Measurements from ENCODE around the gene EIF4G2. TPM values are rescaled to one million over a fixed set of nuclear protein-coding genes. Genes with fewer than 3 reads are reported as not detected.

EIF4G2 gene
- total and polyA plus RNA-seq, 11 donors, result 142 to 1,111 (median 796) TPM

DNA sequence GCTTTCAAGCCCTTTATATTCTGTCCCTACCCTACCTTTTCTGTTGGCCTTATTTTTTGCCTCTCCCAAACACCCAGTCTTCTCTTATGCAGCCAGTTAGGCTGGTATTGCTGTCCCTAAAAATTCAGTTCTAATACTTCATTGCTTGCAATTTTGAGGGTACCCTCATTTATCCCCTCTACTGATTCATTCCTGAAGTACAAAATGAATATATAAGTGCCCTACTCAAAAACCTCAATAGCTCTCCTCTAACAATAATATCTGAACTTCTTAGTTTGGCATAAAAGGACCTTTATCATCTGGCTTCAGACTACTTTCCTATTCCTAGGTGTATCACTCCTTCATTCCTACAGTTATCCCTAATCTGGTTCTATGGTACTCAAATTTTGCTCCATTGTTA, 5.2 kb upstream of the EIF4G2 start:
- Histone ChIP-seq H3K9me3 (no peaks in the 10 kb centered on the region), H3K4me1 (peaks cover 0 to 9% (median 6%) of the 10 kb centered on the region in 12 donors), H3K27ac (no peak overlapping the region), H3K27me3 (no peaks in the 10 kb centered on the region), H3K36me3 (no peaks in the 10 kb centered on the region), H3K4me3 (no peak overlapping the region)
- intact Hi-C loops (cut with DNase I), result loop anchor here in 2 of 10 donors (5.0 kb wide), 2 partner anchors 38 to 627 kb away; no protein-coding TSS in a partner anchor
- ATAC-seq (no peak), DNase-seq (no peak)
- no peak for TF ChIP-seq POLR2A (IDR thresholded peaks at IDR 0.05)
- TF ChIP-seq, protein P1, sequence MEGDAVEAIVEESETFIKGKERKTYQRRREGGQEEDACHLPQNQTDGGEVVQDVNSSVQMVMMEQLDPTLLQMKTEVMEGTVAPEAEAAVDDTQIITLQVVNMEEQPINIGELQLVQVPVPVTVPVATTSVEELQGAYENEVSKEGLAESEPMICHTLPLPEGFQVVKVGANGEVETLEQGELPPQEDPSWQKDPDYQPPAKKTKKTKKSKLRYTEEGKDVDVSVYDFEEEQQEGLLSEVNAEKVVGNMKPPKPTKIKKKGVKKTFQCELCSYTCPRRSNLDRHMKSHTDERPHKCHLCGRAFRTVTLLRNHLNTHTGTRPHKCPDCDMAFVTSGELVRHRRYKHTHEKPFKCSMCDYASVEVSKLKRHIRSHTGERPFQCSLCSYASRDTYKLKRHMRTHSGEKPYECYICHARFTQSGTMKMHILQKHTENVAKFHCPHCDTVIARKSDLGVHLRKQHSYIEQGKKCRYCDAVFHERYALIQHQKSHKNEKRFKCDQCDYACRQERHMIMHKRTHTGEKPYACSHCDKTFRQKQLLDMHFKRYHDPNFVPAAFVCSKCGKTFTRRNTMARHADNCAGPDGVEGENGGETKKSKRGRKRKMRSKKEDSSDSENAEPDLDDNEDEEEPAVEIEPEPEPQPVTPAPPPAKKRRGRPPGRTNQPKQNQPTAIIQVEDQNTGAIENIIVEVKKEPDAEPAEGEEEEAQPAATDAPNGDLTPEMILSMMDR (IDR thresholded peaks at IDR 0.05), result no peak

DNA sequence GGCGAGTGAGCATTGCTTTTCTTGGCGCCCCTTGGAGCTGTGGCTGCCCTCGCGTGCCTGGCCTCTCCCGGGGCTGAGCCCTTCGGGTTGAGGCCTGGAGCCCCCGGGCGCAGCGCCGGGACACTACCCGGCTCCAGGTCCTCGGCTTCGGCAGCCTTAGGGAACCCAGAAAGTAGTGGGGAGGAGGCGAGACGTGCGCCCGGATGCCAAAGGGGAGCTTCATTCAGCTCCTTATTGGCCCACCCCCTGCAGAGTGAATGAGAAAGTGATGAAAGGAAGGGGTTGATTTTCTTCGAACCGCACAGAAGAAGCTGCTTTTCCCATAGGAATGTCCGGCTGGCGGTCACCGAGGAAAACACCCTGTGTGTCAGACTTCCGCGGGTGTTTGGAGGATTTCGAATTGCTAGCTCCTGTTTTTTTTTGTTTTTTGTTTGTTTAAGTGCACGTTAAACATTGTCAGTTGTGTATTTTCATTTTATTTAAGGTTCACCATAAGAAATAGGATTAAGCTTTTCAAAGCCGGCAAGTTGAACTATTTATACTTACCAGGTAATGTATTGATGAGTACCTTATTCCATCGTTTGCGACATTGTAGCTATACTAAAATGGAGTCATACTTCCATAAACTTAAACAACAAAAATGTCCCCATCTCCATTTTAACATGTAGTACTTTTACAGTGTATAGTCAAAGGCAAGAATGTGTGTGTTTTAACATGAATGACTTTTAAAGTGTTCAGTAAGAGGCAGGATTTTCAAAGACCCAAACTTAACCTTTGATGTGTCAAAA, 841 bp upstream of the EIF4G2 start:
- H3K36me3 ChIP-seq, result peaks cover 0 to 30% (median 26%) of the 10 kb centered on the region in 9 donors

DNA sequence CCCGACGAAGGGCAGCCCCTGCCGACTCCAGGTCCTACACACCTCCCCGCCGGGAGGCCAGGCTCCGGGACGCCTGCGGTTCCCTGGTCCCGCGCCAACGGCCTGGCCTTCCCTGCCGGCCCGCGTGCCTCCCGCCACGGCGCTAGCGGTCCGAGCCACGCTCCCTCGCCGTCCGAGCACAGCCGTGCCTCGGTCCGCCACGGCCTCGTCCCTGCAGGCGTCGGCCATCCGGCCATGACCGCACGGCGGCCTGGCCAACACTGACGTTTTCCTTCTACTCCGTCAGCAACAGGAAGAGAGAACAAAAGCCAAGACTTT, 532 bp downstream of the EIF4G2 start:
- Histone ChIP-seq H3K9me3 (no peaks in the 10 kb centered on the region), H3K27me3 (no peaks in the 10 kb centered on the region), H3K4me1 (peaks cover 15 to 52% (median 43%) of the 10 kb centered on the region in 12 donors), H3K4me3 (peak overlapping the region; percentile 61 to 99 (median 93)), H3K36me3 (peaks cover 3 to 43% (median 40%) of the 10 kb centered on the region in 9 donors), H3K27ac (peak overlapping the region; percentile 94 to 100 (median 98))
- WGBS, 4 donors, result 0 to 1% (median 0%) methylated on average over 12 to 36 of the region's 36 CpGs
- intact Hi-C loops (cut with DNase I), result loop anchor here (1.0 to 10.0 kb wide), 12 partner anchors 36 to 1037 kb away; partner anchors contain the start of genes ZBED5 (in 6 of the 10), CTR9 (in 1 of the 10) and USP47 (in 1 of the 10)
- no peak for TF ChIP-seq POLR2A (IDR thresholded peaks at IDR 0.05)
- TF ChIP-seq, protein P1 (IDR thresholded peaks at IDR 0.05), result no peak
- no peak for DNase-seq
- ATAC-seq, result no peak

More for the DNA sequence above, 841 bp upstream of the EIF4G2 start:
- WGBS, 4 donors, result 1 to 3% (median 2%) methylated on average over 20 to 29 of the region's 29 CpGs
- TF ChIP-seq, protein P1 (IDR thresholded peaks at IDR 0.05), result no peak
- TF ChIP-seq POLR2A (IDR thresholded peaks at IDR 0.05), result no peak
- Histone ChIP-seq H3K4me1 (peaks cover 15 to 38% (median 32%) of the 10 kb centered on the region in 12 donors), H3K9me3 (no peaks in the 10 kb centered on the region), H3K4me3 (peak overlapping the region; percentile 42 to 99 (median 93)), H3K27ac (peak overlapping the region; percentile 94 to 100 (median 98)), H3K27me3 (no peaks in the 10 kb centered on the region)
- intact Hi-C loops (cut with DNase I), result loop anchor here (1.0 to 10.0 kb wide), 15 partner anchors 37 to 1035 kb away; partner anchors contain the start of genes ZBED5 (in 4 of the 10), CTR9 (in 1 of the 10) and USP47 (in 1 of the 10)
- ATAC-seq, result peak; percentile 1 to 33 (median 22)
- peak in 3 of 5 donors; percentile 37 to 61 (median 54) for DNase-seq

Data from heart left ventricle (tissue), 16 donors.